KOPT-K1 (cell line): ENCODE measurements around the gene GPC5.

ENCODE experiments used
- H3K27ac ChIP-seq: fragments of 200-600 bp; sonication (generic); 2 replicates; pipeline ENCODE4 v1.5.1; 2016; ENCODE audit warnings: antibody characterized with exemption, mild to moderate bottlenecking, low read depth, low read length; ENCODE audit not compliant: poor library complexity, severe bottlenecking
- H3K36me3 ChIP-seq: fragments of 200-600 bp; sonication (generic); 2 replicates; pipeline ENCODE4 v1.5.1; 2017; ENCODE audit warnings: antibody characterized with exemption, mild to moderate bottlenecking, low read length, moderate library complexity; ENCODE audit not compliant: insufficient read depth
- H3K9me3 ChIP-seq: fragments of 200-600 bp; sonication (generic); 2 replicates; pipeline ENCODE4 v1.5.1; 2017; ENCODE audit warnings: antibody characterized with exemption, low read length, mild to moderate bottlenecking; ENCODE audit not compliant: insufficient read depth, poor library complexity, severe bottlenecking

The GPC5 gene

GRCh38 chr13:91359631-91360030 is 38.8 kb upstream of the GPC5 start:
- Histone ChIP-seq H3K27ac (no peak overlapping the region), H3K9me3 (no peaks in the 10 kb centered on the region), H3K36me3 (peaks cover 86% of the 10 kb centered on the region)

GRCh38 chr13:91360246-91360751 is 38.1 kb upstream of the GPC5 start:
- no peaks in the 10 kb centered on the region for H3K9me3 ChIP-seq
- H3K27ac ChIP-seq = no peak overlapping the region
- peaks cover 79% of the 10 kb centered on the region for H3K36me3 ChIP-seq

- Histone ChIP-seq H3K9me3 (no peaks in the 10 kb centered on the region), H3K36me3 (peaks cover 64% of the 10 kb centered on the region), H3K27ac (no peak overlapping the region)
Observed at GRCh38 chr13:91361755-91362271, 36.6 kb upstream of the GPC5 start.

GRCh38 chr13:91362908-91363307 is 35.5 kb upstream of the GPC5 start:
- Histone ChIP-seq H3K9me3 (no peaks in the 10 kb centered on the region), H3K36me3 (peaks cover 53% of the 10 kb centered on the region), H3K27ac (no peak overlapping the region)

GRCh38 chr13:91368101-91368500 is 30.3 kb upstream of the GPC5 start:
- Histone ChIP-seq H3K9me3 (no peaks in the 10 kb centered on the region), H3K27ac (no peak overlapping the region), H3K36me3 (peaks cover 7% of the 10 kb centered on the region; the same call in 1 of the 2 replicates)

DNA sequence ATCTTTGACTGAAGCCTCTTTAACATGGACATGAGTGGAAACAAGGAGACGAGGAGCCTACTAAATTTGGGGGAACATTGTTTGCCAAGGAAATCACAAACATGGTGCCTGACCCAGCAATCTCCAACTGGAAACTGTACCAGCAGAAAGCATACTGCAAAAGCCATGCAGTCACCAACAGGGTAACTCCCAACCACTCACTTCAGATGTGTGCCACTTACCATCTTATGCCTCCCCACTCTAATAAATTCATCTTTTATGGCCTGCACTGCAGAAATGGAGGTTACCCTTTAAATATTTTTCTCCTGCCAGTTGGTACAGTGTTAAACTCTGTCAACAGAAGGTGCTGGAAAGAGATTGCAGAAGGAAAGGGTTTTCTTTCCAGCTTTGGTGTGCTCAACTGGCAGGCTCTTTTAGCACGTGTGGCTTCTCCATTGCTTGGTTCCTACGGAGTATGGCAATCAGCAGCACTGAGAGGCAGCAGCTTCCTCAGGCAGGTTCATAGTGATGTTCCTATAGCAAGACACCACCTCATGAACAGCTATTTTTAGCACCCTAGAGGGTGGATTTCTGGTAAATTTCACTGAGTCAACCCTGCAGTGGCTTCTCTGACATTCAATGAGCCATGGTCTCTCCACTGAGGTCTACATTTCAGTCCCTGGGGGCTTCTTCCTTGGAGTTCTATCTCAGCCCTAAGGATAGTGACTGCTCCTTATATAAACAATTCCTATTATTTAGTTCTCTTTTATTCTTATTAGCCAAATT is 29.6 kb upstream of the GPC5 start:
- Histone ChIP-seq H3K27ac (no peak overlapping the region), H3K36me3 (no peaks in the 10 kb centered on the region), H3K9me3 (no peaks in the 10 kb centered on the region)

DNA sequence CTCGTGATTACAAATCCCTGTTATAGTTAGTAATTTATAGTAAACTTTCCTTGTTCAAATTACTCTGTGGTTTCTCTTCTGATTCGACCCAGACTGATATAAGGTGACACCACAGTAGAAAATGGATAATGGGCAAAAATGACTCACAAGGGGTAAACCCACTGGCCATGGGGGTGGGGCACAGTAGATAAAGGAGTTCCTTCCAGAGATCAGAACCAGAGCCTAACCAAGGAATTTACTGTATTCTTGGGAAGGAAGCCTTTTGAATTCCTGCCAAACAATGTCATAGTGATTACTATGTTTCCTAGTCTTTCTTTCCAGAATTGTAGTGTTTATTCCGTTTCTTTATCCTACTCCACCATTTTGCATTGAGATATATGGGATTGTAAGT is 29.0 kb upstream of the GPC5 start:
- no peaks in the 10 kb centered on the region for H3K36me3 ChIP-seq
- no peaks in the 10 kb centered on the region for H3K9me3 ChIP-seq
- H3K27ac ChIP-seq = no peak overlapping the region

- H3K36me3 ChIP-seq = no peaks in the 10 kb centered on the region
- no peaks in the 10 kb centered on the region for H3K9me3 ChIP-seq
- H3K27ac ChIP-seq = no peak overlapping the region
Observed at GRCh38 chr13:91370501-91370900, 27.9 kb upstream of the GPC5 start.

DNA sequence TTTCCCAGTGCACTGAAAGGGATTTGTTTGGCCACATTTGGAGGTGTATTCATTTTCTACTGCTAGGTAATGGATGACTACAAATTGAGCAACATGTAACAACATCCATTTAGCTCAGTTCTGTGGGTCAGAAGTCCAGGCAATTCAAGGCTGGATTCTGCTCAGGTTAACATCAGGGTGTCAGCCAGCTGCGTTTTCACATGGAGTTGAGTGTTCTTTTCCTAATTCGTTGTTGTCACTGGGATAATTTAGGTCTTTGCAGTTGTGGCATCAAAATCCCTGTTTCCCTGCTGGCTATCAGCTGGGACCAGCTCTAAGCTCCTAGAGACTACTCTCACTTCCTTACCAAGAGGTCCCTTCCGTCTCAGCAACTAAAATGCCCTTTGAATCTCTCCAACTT is 25.5 kb upstream of the GPC5 start:
- Histone ChIP-seq H3K36me3 (no peaks in the 10 kb centered on the region), H3K9me3 (no peaks in the 10 kb centered on the region), H3K27ac (no peak overlapping the region)

DNA sequence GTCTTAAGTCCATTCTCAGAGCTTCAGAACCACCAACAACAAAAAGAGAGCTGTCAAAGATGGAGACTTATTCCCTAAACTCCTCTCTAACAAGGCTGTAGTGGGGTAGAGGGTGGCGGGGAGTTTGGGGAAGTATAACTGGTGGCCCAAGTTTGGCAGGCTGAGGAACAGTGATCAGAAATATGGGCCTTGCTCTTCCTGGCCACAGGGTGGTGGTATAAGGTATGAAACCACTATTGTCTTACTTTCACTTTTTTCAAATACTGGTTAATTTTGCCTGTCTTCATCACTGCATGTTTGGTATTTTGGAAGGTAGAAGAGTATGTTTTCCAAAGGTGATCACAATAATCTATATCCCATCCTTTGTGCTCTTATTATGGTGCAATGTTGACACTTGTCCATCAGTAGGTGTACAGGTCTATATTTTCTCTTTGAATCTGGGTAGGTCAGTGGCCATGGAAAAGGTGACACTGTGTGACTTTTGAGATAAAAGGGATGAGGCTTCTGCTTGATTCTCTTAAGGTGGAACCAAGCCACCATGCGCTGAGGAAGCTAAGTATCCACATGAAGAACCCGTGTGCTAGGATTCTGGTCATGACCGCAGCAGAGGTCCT is 23.2 kb upstream of the GPC5 start:
- no peaks in the 10 kb centered on the region for H3K36me3 ChIP-seq
- H3K9me3 ChIP-seq = no peaks in the 10 kb centered on the region
- H3K27ac ChIP-seq = no peak overlapping the region

- no peaks in the 10 kb centered on the region for H3K36me3 ChIP-seq
- no peak overlapping the region for H3K27ac ChIP-seq
- H3K9me3 ChIP-seq = no peaks in the 10 kb centered on the region
Observed at GRCh38 chr13:91381371-91381770, 17.1 kb upstream of the GPC5 start.

DNA sequence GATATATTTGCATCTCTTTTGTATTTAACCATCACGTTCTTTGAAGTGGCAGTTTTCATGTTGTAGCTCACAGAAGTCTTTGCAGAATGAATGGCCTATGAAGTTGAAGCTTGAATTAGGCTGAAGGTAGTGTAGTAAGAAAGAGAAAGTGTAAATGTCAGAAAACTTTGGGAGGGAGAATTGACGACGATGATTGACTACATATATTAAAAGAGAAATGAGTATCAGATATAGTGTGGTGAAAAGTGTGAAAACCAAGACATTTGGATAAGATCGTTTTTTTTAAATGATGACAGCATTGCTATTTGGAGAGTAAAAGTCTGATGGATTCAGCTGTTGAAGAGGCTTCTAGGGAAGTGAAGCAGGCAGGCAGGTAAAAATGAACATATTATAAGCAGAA is 14.6 kb upstream of the GPC5 start:
- no peaks in the 10 kb centered on the region for H3K9me3 ChIP-seq
- no peaks in the 10 kb centered on the region for H3K36me3 ChIP-seq
- no peak overlapping the region for H3K27ac ChIP-seq

- no peak overlapping the region for H3K27ac ChIP-seq
- H3K36me3 ChIP-seq = no peaks in the 10 kb centered on the region
Observed at GRCh38 chr13:91384896-91385295, 13.5 kb upstream of the GPC5 start.

DNA sequence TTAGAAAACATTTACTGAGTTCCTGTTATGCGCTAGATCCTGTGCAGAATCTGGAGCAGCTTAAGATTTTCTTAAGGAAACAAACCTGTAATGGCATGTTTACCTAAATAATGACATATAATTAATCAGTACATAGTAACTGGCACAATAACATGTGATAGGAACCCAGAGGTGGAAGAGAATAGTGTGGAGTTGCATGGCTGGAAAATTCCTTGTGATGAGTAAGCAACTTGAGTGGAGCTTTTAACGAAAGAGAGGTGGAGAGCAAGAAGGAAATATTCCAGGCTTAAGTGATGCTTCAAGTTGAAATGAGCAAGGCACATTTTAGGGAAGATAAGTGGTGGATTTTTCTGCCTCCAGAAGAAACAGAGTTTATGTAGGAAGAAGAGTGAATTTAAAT is 9.2 kb upstream of the GPC5 start:
- H3K9me3 ChIP-seq = no peaks in the 10 kb centered on the region
- no peaks in the 10 kb centered on the region for H3K36me3 ChIP-seq
- no peak overlapping the region for H3K27ac ChIP-seq

More at GRCh38 chr13:91384896-91385295, 13.5 kb upstream of the GPC5 start:
- no peaks in the 10 kb centered on the region for H3K9me3 ChIP-seq

- H3K27ac ChIP-seq = no peak overlapping the region
- H3K36me3 ChIP-seq = no peaks in the 10 kb centered on the region
Observed at GRCh38 chr13:91397595-91397994, 826 bp upstream of the GPC5 start.

More at GRCh38 chr13:91397595-91397994, 826 bp upstream of the GPC5 start:
- no peaks in the 10 kb centered on the region for H3K9me3 ChIP-seq
